Erythroblast (primary cell): Measurements from ENCODE around the gene LRTM2.

ENCODE experiments used
- DNase-seq, 2 experiments: peaks; one replicate each; lab custom pipeline; 2025; lab: John Stamatoyannopoulos, UW
- GATA1 ChIP-seq: IDR thresholded peaks from 2 replicates; pipeline ENCODE4 v1.6.1; 2011; ENCODE audit warnings: low read depth, mild to moderate bottlenecking, control low read depth, low read length, moderate library complexity
- POLR2A ChIP-seq: IDR thresholded peaks from 2 replicates; pipeline ENCODE4 v1.6.1; 2011; ENCODE audit warnings: mild to moderate bottlenecking, low read length

LRTM2 gene

GRCh38 chr12:1793426-1794210 is 26.7 kb upstream of the LRTM2 start:
- no peak for DNase-seq
- TF ChIP-seq POLR2A, result no peak
- no peak for TF ChIP-seq GATA1

- no peak for TF ChIP-seq POLR2A
- no peak for TF ChIP-seq GATA1
- DNase-seq, result no peak
These were observed 25.8 kb upstream of the LRTM2 start for GRCh38 chr12:1794440-1795090.

GRCh38 chr12:1795221-1795784 is 25.1 kb upstream of the LRTM2 start:
- DNase-seq, result no peak
- TF ChIP-seq POLR2A, result no peak
- TF ChIP-seq GATA1, result no peak

DNA sequence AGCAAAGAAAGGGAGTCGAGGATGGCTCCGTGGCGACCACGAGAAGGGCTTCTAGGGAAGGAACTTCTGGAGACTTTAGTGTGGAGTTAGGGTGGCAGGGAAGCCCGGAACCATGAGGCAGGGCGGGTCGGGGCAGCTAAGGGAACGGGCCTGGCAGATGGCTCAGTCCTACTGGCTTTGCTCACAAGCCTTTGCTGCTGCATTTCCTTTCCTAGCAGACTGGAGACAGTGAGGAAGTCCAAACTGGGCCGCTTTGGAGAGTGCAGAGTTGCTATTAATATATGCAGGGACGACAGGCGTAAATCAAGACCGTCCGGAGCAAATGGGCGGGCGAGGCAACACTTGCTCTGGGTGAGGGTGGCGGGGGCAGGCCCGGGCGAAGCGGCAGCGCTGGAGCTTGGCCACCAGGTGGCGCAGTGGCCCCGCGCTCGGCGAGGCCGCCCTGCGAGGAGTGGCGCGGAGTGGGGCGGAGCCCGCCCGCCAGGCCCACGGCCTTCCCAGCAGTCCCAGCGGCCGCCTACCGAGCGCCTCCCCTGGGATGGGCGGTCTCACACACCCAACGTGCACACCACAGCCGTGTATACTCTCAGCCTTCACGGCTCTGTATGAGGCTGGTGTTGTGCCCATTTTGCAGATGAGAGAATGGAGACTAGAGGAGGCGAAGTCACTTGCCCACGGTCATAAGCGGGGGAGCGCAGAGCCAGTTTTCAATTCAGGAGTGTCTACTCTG is 24.4 kb upstream of the LRTM2 start:
- DNase-seq, result peak; percentile 94 to 96
- TF ChIP-seq POLR2A (peak; percentile 91), GATA1 (no peak)

- peak in 1 of 2 experiments; percentile 66 for DNase-seq
- TF ChIP-seq POLR2A (peak; percentile 67), GATA1 (no peak)
These were observed 23.8 kb upstream of the LRTM2 start for GRCh38 chr12:1796515-1797010.

DNA sequence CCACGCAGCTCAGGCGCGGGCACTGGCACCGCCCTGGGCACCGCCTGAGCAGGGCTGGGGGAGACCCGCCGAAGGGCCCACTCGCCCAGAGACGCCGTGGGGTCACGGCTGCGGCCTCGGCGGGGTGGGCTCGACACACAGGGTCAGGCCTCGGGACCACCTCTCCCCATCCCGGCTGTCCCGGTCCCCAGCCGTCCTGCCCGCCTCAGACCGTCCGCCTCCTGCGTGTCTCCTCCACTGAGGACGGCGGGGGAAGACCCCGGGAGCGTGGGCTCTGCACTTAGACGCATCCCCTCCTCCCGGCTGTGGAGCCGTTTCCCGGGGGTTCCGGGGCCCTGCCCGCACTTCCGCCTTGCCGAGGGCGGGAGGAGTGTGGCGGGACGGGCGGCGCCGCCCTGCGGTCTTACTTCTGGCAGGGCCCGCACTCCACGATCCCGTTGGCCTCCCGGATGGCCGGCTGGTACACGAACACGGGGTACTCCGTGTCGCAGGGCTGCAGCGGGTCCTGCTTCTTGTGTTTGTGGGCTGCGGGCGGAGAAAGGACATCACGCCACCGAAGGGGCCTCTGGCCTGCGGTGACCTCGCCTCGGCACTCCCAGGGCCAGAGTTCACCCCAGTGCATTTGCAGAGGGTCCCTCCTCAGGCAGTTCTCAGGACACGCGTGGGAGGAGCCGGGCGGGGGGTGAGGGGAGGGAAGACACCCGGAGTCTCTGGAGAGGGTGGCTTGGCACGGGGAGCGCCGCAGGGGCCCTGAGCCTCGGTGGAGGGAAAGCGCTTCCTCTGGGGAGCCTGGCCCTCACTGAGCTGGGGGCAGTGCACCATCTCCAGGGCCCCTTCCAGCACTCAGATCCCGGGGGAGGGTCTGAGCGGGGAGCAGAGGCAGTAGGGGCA is 23.1 kb upstream of the LRTM2 start:
- peak; percentile 76 to 80 for DNase-seq
- TF ChIP-seq POLR2A, result peak; percentile 61
- TF ChIP-seq GATA1, result no peak

DNA sequence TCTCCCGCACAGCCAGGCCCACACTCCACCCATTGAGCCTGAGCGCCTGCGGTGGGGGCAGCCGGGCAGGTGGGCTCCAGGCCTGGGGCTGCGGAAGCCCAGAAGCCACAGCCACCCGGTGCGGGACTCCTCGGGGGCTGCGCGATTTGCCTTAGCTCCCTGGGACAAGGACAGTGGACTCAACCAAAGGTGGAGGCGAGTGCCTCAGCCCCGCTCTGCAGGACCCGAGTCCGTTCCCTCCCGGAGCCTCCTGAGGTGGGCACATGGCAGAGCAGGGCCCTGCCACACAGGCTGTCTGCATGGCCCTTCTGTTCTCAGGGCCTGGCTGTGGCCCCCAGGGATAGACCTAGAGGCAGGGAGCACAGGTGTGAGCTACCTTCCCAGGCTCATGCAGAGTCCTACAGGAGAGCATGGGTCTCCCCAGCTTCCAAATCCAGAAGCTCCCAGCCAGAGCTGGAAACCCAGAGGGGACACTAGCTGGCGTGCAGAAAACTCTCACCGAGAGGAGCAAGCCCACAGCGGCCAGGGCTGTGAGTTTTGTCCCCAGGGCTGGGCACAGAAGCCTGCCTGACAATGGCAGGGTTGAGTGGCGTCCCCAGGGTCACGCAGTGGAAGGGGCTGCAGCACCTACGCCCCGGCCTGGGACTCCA is 22.2 kb upstream of the LRTM2 start:
- no peak for DNase-seq
- TF ChIP-seq GATA1, result no peak
- no peak for TF ChIP-seq POLR2A

DNA sequence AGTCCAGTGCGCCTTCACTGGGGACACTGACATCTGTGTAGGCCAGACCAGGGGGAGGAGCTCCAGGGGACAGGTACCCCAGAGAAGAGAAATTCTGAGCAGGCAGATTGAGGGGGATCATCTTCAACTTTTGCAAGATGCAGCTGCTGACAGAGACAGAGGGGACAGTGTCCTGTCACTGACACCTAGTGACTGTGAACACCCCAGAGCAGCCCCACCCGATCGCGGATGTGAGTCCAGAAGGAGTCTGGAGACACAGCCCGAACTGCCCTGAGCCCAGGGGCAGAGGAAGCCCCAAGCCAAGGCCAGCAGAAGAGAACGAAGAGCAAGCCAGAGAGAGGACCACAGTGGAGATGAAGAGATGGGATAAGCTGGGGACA is 21.7 kb upstream of the LRTM2 start:
- DNase-seq, result no peak
- TF ChIP-seq GATA1, result no peak
- TF ChIP-seq POLR2A, result no peak

GRCh38 chr12:1799051-1799881 is 21.1 kb upstream of the LRTM2 start:
- no peak for DNase-seq
- no peak for TF ChIP-seq POLR2A
- TF ChIP-seq GATA1, result no peak

GRCh38 chr12:1799882-1800400 is 20.4 kb upstream of the LRTM2 start:
- TF ChIP-seq POLR2A, result no peak
- DNase-seq, result no peak
